GM10266 (cell line): Measurements from ENCODE around the gene NBPF15.
"Not testable (repeated sequence)": the region's sequence is repeated elsewhere in the genome, so short reads cannot be mapped to it uniquely, and the experiment has no call there.

ENCODE experiments used
- DNase-seq: peaks from one replicate; pipeline ENCODE4 v3.0.0; 2012; ENCODE audit errors: extremely low spot score

Gene NBPF15

GRCh38 chr1:144371651-144372050, 89.8 kb downstream of the NBPF15 start:
- DNase-seq, result not testable (repeated sequence)
